Uterus (tissue), 2 donors: ENCODE results near the gene TMEM218.

Experiments
- CTCF ChIP-seq, 4 experiments: fragments of 200-600 bp in 2 of 4; fragments of 450-650 bp in 2 of 4; sonication (generic) in 2 of 4; IDR thresholded peaks; one replicate each; pipeline ENCODE4 v1.5.1; 2016 to 2019; ENCODE audit warnings: antibody characterized with exemption in 4 of 4, mild to moderate bottlenecking in 2 of 4, moderate library complexity in 1 of 4
- POLR2A ChIP-seq, 2 donors: fragments of 450-650 bp; IDR thresholded peaks; one replicate each; pipeline ENCODE4 v1.6.1; 2016; ENCODE audit warnings: antibody characterized with exemption in 2 of 2, mild to moderate bottlenecking in 1 of 2, moderate library complexity in 1 of 2

DNA sequence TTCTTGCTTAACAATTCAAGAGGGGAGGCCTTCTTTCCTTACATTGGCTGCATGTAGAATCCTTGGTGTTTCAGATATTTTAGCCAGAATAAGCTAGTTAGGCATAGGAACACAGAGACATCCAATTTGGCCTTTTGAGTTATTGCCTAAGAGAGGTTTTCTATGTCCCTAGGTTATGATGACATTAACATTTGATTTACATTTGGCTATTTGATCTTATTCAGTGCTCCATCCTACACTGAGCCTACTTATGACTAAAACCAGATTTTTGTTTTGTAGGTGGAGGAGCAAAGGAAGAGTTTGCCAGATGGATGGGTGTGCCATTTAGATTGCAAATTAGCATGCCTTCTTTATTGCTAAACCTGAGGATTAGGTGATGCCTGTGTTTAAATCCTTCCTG lies 59.4 kb downstream of the TMEM218 start:
- TF ChIP-seq CTCF (IDR thresholded peaks at IDR 0.05): no peak
- TF ChIP-seq POLR2A (IDR thresholded peaks at IDR 0.05): no peak
